Activated naive CD8-positive, alpha-beta T cell treated with anti-CD3 and anti-CD28 coated beads, Interleukin-2, amount 50 U/mL, for 24 hours (primary cell): ENCODE results near the gene ADIPOR2.

ENCODE experiments used
- ATAC-seq: fragments of 150-1000 bp; cut with Tn5 transposase; one replicate; pipeline ENCODE4 v1.10.0; 2021
- DNase-seq: peaks from one replicate; pipeline ENCODE4 v3.0.0; 2021
- H3K27ac Mint-ChIP-seq: one replicate; pipeline ENCODE4 v1.8.0; 2021; ENCODE audit warnings: mild to moderate bottlenecking, mixed read lengths
- H3K27me3 Mint-ChIP-seq: one replicate; pipeline ENCODE4 v1.8.0; 2021; ENCODE audit warnings: mixed read lengths
- H3K36me3 Mint-ChIP-seq: one replicate; pipeline ENCODE4 v1.8.0; 2021; ENCODE audit warnings: low read depth, mixed read lengths
- H3K4me1 Mint-ChIP-seq: one replicate; pipeline ENCODE4 v1.8.0; 2021; ENCODE audit warnings: mixed read lengths
- H3K4me3 Mint-ChIP-seq: one replicate; pipeline ENCODE4 v1.8.0; 2021; ENCODE audit warnings: mild to moderate bottlenecking, moderate library complexity, mixed read lengths
- H3K9me3 Mint-ChIP-seq: one replicate; pipeline ENCODE4 v1.8.0; 2021; ENCODE audit warnings: mixed read lengths

Gene ADIPOR2

DNA sequence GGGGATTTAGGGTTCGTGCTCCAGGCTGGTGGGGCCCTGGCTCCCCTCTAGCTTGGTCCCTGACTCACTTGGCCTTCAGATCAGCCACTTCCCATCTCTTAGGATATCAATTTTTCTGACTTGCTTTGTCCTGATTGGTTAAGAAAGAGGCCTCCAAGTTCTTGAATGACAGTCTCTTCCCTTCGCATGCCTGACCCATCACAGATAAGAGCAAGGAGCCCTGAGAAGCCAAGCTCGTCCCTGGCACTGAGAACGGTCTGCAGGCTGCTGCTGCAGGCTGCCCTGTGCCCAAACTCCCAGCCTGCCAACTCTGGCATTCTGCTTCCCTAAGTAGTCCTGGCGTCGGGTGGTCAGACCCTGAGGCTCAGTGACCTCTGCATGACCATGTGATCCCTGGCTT lies 128.7 kb downstream of the ADIPOR2 start:
- no peak for ATAC-seq
- Mint-ChIP-seq H3K4me1 (peaks cover 6% of the 10 kb centered on the region), H3K4me3 (no peak overlapping the region), H3K27ac (no peak overlapping the region), H3K36me3 (no peaks in the 10 kb centered on the region), H3K27me3 (peaks cover 22% of the 10 kb centered on the region), H3K9me3 (no peaks in the 10 kb centered on the region)
- no peak for DNase-seq

DNA sequence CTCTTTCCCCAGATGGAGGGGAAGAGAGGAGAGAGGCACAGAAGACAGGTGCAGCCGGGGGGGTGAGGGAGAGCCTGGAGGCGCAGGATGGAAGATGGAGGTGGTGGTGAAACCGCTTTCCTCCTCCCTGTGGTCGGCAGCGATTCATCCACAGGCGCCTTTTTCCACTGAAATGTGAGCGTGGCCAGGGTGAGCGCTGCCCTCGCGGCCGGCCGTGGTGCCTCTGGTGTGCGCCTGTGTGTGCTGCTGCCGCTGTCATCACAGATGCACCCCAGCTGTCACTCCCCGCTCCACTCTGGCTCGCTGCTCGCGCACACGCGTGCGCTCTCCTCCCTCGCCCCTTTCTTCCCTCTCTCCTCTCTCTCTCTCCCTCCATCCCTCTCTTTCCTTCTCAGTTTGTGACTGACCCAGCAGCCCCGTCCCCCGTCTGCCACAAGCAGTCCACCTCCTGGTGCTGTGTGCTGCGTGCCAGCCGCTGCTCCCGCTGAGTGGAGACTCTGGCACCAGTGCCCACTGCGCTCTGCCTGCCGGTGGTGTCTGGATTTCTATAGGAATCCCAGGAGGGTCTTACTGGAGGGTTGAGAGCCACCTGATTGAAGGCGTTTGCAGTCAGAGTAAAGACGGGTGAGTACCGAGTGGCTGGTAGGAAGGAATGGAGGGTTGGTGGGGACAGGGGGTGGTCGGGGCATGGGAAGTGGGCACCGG lies 129.5 kb downstream of the ADIPOR2 start, which contains the start of gene LRTM2:
Gene LRTM2, plus strand, starts transcription at position 375 of the 705 bp plus-strand sequence. CDS start 7,584 bp downstream, outside the sequence.
- peaks cover 22% of the 10 kb centered on the region for H3K27me3 Mint-ChIP-seq
- DNase-seq: no peak
- no peak within 1 kb of the TSS for H3K4me3 Mint-ChIP-seq
- H3K27ac Mint-ChIP-seq: no peak within 1 kb of the TSS
- H3K4me1 Mint-ChIP-seq: peaks cover 6% of the 10 kb centered on the region
- no peaks in the 10 kb centered on the region for H3K36me3 Mint-ChIP-seq
- no peaks in the 10 kb centered on the region for H3K9me3 Mint-ChIP-seq
- no peak for ATAC-seq

DNA sequence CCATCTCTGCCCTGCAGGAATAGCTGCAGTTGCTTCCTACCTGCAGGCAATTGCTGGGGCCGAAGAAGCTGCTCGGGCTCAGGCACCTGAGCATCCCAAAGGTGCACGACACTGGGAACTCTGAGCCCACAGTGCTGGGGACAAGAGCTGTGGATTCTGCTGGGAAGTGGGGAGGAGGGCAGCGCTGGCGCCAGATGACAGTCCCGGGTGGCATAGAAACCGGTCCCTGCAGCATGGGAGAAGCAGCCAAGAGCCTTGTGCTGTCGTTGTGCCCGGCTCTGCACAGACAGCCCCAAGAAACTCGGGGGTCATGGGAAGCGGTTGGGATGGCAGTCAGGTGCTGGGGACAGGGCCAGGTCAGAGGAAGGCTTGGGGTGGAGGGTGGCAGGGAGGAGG lies 130.0 kb downstream of the ADIPOR2 start:
- H3K9me3 Mint-ChIP-seq: no peaks in the 10 kb centered on the region
- peaks cover 22% of the 10 kb centered on the region for H3K27me3 Mint-ChIP-seq

DNA sequence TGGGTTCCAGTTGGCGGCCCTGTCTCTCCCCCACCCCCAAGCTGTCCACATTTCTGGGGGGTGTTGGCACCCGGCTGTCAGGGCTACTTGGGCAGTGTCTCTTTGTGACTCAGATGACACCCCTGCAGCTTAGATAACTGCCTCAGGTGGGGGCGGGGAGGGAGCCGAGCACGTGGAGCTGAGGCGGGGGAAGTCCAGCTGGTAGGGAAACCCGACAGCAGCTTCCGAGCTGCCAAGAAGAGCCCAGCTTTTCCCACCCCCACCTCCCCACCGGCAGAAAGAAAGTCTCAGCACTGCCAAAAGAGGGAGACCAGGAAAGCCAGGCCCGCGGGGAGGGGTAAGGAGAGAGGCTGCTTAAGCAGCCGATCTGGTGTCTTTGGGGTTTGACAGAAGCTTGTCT lies 130.9 kb downstream of the ADIPOR2 start:
- Mint-ChIP-seq H3K27me3 (peaks cover 22% of the 10 kb centered on the region), H3K27ac (no peak overlapping the region), H3K4me1 (peaks cover 6% of the 10 kb centered on the region), H3K9me3 (no peaks in the 10 kb centered on the region), H3K4me3 (no peak overlapping the region), H3K36me3 (no peaks in the 10 kb centered on the region)
- no peak for ATAC-seq
- no peak for DNase-seq

More for the DNA sequence above, 130.0 kb downstream of the ADIPOR2 start:
- no peak for ATAC-seq
- peaks cover 6% of the 10 kb centered on the region for H3K4me1 Mint-ChIP-seq
- H3K27ac Mint-ChIP-seq: no peak overlapping the region
- H3K4me3 Mint-ChIP-seq: no peak overlapping the region
- no peaks in the 10 kb centered on the region for H3K36me3 Mint-ChIP-seq
- DNase-seq: no peak

DNA sequence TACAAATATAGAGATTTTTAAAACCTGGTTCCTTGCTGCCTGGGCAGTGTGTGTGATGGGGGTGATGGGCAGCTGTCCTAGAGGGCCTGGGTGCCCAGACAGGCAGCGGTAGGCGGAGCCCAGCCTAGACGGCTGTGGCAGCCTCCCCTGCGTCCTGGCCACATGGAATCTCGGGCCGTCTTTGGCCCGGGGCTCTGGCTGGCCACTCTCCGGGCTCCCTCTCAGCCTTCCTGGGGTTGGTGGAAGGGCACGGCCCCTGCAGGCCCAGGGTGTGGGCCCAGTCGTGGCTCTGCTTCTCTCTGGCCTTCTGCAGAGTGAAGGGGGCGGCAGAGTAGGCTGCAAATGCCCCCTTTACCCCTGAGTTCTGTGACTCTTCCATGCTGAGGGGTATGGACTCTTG lies 131.8 kb downstream of the ADIPOR2 start:
- Mint-ChIP-seq H3K27me3 (peaks cover 22% of the 10 kb centered on the region), H3K36me3 (no peaks in the 10 kb centered on the region), H3K4me1 (peaks cover 6% of the 10 kb centered on the region), H3K4me3 (no peak overlapping the region), H3K27ac (no peak overlapping the region), H3K9me3 (no peaks in the 10 kb centered on the region)
- ATAC-seq: no peak
- DNase-seq: no peak

DNA sequence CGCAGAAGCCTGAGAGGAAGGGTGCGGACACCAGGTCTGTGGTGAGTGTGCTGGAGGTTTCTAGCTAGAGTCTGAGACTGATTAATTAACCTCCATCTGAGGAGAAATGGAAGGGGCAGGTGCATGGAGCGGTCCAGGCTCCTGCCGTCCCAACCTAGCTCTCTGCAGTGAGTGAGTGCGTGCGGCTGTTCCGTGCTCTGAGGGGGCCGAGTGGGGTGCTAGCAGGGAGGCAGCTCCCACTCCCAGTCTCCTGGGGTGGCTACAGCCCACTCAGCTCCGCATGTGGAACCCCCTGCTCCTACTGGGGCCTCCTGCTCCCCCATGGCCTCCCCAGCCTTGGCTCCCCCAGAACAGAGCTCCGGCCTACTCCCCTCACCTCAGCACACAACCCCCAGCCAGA lies 132.4 kb downstream of the ADIPOR2 start:
- Mint-ChIP-seq H3K27me3 (peaks cover 22% of the 10 kb centered on the region), H3K4me3 (no peak overlapping the region), H3K9me3 (no peaks in the 10 kb centered on the region), H3K36me3 (no peaks in the 10 kb centered on the region), H3K27ac (no peak overlapping the region), H3K4me1 (peaks cover 6% of the 10 kb centered on the region)
- ATAC-seq (no peak), DNase-seq (no peak)

GRCh38 chr12:1825382-1826102 lies 134.7 kb downstream of the ADIPOR2 start:
- Mint-ChIP-seq H3K27ac (no peak overlapping the region), H3K27me3 (peaks cover 13% of the 10 kb centered on the region), H3K9me3 (no peaks in the 10 kb centered on the region), H3K36me3 (no peaks in the 10 kb centered on the region), H3K4me1 (no peaks in the 10 kb centered on the region), H3K4me3 (no peak overlapping the region)
- ATAC-seq: no peak
- DNase-seq: no peak

DNA sequence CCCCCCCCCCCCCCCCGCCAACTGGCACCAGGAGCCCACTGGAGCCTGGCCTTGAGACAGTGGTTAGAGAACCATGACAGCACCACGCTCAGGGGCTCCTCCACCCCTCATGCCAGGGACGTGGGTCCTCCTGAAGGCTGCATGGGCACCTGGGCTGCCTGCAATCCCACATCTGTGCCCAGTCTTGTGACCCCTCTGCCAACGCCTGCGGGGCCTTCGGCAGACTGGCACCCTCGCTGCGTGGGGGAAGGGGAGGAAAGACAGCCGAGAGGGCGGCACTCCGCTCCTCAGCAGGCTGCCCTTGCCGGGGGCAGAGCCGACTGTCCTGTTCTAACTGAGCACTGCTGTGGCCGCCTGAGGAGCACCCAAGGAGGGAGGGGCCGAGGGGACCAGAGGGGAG lies 135.5 kb downstream of the ADIPOR2 start:
- Mint-ChIP-seq H3K4me3 (no peak overlapping the region), H3K4me1 (peaks cover 2% of the 10 kb centered on the region), H3K9me3 (no peaks in the 10 kb centered on the region), H3K27ac (no peak overlapping the region), H3K36me3 (no peaks in the 10 kb centered on the region), H3K27me3 (peaks cover 14% of the 10 kb centered on the region)
- DNase-seq (no peak), ATAC-seq (no peak)

DNA sequence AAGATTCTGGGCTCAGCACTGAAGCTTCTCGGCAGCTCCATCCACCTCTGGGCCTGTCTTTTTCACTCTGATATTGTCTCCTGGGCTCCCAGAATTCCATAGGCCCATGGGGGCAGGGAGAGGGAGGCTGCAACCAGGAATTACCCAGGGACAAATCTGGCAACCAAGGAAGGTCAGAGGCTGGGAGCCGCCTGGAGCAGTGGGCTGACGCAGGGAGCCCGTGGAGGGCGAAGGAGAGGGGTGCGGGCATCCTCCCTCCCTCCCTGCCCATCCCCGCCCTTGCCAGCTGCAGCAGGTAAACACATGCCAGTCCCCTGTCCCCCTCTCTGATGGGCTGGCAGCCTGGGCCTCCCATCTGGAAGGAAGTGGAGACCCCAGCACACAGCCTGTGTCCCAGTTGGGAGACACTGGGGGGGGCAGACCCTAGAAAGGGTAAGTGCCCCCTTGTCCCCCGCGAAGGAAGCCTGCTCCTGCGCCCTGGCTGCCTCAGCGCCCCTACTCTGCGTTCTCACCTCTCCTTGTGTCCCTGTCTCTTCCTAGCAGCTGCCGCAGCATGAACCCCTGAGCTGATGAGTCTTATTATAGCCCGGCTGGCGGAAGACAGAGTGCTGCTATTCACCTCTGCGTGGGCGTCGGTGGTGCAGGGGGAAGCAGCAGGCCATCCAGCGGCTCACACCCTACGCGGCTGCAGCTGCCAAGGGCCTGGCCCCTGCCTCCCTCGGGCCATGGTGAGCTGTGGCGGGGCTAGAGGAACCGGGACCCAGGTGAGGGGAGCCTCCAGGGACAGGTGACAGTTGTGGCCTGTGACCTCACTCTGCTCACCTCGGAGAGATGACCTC lies 136.2 kb downstream of the ADIPOR2 start:
- H3K4me3 Mint-ChIP-seq: no peak overlapping the region
- peaks cover 2% of the 10 kb centered on the region for H3K4me1 Mint-ChIP-seq
- DNase-seq (no peak), ATAC-seq (no peak)
- no peaks in the 10 kb centered on the region for H3K36me3 Mint-ChIP-seq
- H3K9me3 Mint-ChIP-seq: no peaks in the 10 kb centered on the region
- no peak overlapping the region for H3K27ac Mint-ChIP-seq
- peaks cover 19% of the 10 kb centered on the region for H3K27me3 Mint-ChIP-seq

- peaks cover 2% of the 10 kb centered on the region for H3K4me1 Mint-ChIP-seq
- no peak overlapping the region for H3K4me3 Mint-ChIP-seq
- H3K36me3 Mint-ChIP-seq: no peaks in the 10 kb centered on the region
- DNase-seq (no peak), ATAC-seq (no peak)
- no peak overlapping the region for H3K27ac Mint-ChIP-seq
- H3K27me3 Mint-ChIP-seq: peaks cover 23% of the 10 kb centered on the region
- no peaks in the 10 kb centered on the region for H3K9me3 Mint-ChIP-seq
Observed at GRCh38 chr12:1827826-1828805, 137.2 kb downstream of the ADIPOR2 start.

- H3K4me1 Mint-ChIP-seq: peaks cover 2% of the 10 kb centered on the region
- no peaks in the 10 kb centered on the region for H3K9me3 Mint-ChIP-seq
- no peaks in the 10 kb centered on the region for H3K36me3 Mint-ChIP-seq
- H3K27ac Mint-ChIP-seq: no peak overlapping the region
- ATAC-seq (no peak), DNase-seq (no peak)
- no peak overlapping the region for H3K4me3 Mint-ChIP-seq
- H3K27me3 Mint-ChIP-seq: peaks cover 23% of the 10 kb centered on the region
Observed at GRCh38 chr12:1828856-1829255, 138.0 kb downstream of the ADIPOR2 start.

DNA sequence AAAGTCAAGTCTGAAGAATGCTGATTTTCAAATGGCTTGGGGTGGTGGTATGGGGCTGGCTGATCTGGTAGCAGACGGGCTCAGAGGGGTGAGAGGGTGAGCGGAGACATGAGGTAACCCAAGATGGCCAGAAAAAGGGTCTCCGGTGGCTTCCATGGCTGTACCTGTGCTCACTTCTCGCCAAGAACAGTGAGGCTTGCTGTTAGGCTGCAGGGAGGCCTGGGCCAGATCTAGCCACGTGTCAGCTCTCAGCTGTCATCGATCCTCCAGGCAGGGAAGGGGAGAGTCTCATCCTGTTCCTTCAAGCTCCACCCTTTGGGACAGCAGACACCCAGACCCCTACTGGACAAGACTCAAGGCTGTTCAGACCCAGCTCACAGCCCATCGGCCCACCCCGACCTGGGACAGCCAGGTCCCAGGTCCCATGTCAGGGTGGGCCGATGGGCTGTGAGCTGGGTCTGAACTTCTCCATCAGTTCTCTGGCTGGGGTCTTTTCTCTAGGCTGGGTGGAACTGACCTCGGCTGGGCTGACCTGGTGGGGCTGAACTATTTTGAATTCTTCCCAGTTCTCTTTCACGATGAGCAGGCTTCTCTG lies 138.5 kb downstream of the ADIPOR2 start:
- no peak for ATAC-seq
- no peaks in the 10 kb centered on the region for H3K36me3 Mint-ChIP-seq

GRCh38 chr12:1830401-1830845 lies 139.6 kb downstream of the ADIPOR2 start:
- peaks cover 29% of the 10 kb centered on the region for H3K27me3 Mint-ChIP-seq
- no peak overlapping the region for H3K27ac Mint-ChIP-seq
- peaks cover 2% of the 10 kb centered on the region for H3K4me1 Mint-ChIP-seq
- ATAC-seq: no peak
- no peaks in the 10 kb centered on the region for H3K9me3 Mint-ChIP-seq
- H3K36me3 Mint-ChIP-seq: no peaks in the 10 kb centered on the region
- no peak for DNase-seq
- H3K4me3 Mint-ChIP-seq: no peak overlapping the region

More for the DNA sequence above, 138.5 kb downstream of the ADIPOR2 start:
- H3K4me3 Mint-ChIP-seq: no peak overlapping the region
- H3K27ac Mint-ChIP-seq: no peak overlapping the region
- no peak for DNase-seq
- H3K4me1 Mint-ChIP-seq: peaks cover 2% of the 10 kb centered on the region
- H3K9me3 Mint-ChIP-seq: no peaks in the 10 kb centered on the region
- peaks cover 25% of the 10 kb centered on the region for H3K27me3 Mint-ChIP-seq
